GM21825 (cell line): ENCODE measurements around the gene FMNL2.
A peak's percentile ranks its signal among the peaks of the same experiment; 100 is the strongest.

Experiments
- ATAC-seq: cut with Tn5 transposase; IDR thresholded peaks from one replicate; pipeline ENCODE4 v1.9.1; 2021; ENCODE audit warnings: mild to moderate bottlenecking, moderate library complexity; ENCODE audit not compliant: unreplicated experiment

The FMNL2 gene

DNA sequence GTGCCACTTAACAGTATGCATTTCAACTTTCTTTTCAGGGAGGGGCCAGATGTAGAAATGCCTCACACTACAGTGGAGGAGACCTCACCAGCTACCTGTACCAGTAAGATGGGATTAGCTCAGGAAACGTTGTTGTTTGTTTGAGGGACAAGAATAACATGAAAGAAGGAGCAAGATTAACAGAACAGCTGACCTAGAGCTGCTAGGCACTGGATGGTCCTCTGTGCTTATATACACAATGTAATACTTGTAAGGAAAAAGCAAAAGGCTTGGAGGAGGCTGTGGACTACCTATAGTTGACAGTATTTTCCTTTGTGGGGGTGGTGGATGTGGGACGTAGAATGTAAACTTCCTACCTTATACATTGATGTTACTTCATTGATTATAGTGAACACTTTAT is 154.4 kb downstream of the FMNL2 start:
- ATAC-seq, result no peak

DNA sequence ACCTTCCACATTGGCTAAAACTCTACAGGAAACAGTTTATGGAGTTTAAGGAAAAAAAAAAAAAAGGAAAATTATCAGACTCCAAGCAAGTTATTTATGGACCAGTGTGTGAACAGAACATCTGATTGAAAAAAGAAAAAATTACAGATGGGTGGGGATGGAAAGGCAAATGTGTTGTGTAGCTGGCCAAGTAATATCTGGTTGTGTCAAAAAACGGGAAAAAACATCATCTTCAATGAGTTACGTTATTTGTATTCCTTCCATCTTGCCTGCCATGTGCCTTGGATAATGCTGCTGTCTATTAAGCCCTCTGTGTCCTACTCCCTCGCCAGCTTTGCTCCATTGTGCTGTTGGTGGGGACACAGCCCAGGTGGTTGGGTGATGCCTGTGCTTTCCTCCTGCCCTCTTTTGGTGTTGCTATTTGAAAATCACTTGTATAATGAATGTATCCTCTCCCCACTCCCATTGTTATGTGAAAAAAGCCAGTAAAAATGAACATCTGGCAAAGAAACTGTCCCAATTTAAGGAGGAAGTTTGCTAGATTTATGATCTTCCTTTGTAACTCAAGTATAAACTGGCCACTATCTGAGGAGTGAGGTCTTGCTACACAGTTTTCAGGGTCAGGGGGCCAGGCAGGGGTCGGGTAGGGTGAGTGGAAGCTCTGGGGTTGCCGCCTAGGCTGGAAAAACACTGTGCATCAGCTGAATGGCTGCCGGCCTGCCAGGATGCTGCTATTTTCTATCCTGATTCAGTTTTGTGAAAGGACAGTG is 155.9 kb downstream of the FMNL2 start:
- no peak for ATAC-seq

GRCh38 chr2:152492131-152492530 is 157.2 kb downstream of the FMNL2 start:
- ATAC-seq, result no peak

DNA sequence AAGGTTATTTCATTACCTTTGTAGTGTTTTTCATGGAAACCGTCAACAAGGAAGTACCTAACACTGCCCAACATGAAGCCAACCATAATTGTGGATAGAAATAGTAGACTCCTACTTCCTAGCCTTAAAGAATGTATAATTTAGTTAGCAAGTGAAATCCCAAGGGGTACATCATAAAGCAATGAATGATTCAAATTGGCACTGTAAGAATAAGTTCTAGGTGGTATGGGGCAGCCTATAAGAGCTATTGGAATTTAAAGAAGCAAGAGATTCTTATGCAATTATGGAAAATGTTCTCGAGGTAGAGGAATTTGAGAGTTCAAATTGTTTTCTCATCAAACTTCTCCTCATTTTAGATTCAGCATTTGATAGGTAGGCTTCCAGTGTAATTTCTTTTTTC is 157.9 kb downstream of the FMNL2 start:
- no peak for ATAC-seq

DNA sequence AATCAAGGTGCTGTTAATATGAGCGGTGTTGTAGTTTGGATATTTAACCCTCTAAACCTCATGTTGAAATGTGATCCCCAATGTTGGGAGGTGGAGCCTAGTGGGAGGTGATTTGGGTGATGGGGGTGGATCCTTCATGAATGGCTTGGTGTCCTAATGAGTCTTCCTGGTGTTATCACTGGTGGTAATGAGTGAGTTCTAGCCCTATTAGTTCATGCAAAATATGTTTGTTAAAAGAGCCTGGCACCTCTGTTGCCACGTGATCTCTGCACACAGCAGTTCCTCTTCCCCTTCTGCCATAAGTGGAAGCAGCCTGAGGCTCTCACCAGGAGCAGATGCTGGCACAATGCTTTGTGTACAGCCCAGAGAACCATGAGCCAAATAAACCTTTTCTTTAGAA is 158.4 kb downstream of the FMNL2 start:
- no peak for ATAC-seq

DNA sequence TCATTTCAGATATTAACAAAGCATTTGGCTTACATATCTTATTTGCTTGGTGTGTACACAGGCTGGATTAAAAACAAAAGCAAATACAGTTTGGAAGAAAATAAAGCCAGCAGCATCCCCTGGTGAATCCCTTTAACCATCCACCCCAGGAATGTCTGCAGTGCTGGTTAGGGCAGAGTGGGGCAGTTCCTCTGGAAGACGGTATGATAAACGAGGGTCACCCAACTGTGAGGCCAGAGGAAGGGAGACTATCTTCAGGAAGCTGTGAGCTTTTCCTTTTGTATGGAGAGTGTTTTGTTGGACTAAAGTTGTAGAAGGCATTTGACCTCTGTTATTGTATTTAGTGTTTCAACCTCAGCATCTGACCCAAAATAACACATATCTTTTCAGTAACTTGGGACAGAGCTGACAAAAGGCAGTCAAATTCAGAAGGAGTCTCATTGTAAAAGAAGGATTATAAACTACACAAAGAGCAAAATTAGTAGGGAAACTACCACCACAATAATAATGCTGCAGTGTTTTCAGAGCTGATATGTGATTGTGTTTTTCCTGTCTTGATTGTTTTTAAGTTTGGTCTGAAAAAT is 159.1 kb downstream of the FMNL2 start:
- ATAC-seq, result no peak

- ATAC-seq, result no peak
Observed at GRCh38 chr2:152496371-152496770, 161.4 kb downstream of the FMNL2 start.

DNA sequence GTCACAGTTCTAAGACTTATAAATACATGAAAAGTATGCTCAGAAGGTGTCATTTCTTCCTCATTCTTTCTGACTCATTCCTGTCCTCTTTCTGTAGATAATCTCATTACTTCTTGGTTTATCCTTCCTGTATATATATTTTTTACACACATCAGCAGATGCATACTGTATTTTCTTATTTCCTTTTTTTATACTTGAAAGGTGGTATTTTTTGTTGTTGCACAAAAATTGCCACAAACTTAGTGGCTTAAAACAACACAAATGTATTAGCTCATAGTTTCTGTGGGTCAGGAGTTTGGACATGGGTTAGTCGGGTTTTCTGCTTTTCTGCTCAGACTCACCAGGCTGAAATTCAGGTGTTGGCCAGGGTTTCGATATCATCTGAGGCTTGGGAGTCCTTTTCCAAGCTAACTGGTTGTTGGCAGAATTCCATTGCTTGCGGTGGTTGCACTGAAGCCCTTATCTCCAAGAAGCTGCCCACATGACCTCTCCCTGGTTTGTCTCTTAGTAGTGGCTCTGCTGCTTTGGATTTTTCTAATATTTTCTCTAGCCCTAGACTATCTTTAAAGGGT is 162.6 kb downstream of the FMNL2 start:
- ATAC-seq, result peak; percentile 59

DNA sequence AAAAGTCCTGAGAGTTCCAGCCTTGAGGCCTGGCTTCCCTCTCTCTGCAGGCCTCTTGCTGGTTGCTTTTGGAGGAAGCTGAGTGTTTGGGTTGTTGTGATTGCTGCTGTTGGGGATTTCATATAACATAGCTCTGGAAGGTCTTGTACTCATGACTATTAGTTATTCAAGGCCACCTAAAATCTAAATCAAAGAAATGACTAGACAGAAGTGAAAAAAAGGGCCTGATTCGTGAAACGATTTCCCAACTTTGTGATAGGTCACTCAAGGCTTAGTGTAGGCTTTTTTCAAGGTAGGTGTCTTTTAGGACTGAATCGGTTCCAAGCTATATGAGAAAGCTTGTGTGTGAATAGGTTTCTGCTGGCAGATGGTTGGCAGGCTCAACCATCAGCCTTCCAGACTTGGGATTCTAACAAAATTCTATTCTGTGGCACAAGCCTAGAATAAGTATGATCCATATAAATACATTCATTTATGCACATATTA is 164.4 kb downstream of the FMNL2 start:
- no peak for ATAC-seq

DNA sequence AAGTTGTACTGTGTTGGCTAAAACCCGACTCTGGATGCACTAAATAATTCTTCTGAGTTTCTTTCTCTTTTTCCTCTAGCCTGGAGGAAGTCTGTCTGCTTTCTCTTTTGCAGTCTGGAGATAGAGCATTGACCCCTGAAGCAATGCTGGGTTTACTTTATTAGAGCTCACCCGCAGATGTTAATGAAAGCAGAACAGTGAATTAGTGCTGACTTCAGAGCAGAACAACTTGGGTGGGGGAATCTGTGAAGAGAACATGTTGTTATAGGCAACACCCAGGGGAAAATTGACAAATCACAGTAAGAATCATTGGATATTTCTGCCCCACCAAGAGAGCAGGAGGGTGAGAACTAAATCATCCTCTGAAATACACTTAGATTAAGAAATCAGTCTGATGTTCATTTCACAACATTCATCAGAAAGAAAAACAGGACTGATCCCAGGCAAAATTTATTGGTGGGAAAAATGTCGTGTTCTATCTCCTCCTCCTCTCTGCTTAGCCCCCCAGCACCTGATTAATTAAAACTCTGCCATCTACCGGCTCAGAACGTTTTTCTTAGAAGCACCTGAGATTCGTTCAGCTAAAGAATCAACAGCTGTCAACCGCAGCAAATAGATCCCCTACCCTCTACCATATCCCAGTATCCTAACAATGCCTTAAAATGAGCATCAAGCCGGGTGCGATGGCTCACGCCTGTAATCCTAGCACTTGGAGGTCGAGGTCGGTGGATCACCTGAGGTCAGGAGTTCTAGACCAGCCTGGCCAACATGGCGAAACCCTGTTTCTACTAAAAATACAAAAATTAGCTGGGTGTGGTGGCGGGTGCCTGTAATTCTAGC is 165.1 kb downstream of the FMNL2 start:
- no peak for ATAC-seq

DNA sequence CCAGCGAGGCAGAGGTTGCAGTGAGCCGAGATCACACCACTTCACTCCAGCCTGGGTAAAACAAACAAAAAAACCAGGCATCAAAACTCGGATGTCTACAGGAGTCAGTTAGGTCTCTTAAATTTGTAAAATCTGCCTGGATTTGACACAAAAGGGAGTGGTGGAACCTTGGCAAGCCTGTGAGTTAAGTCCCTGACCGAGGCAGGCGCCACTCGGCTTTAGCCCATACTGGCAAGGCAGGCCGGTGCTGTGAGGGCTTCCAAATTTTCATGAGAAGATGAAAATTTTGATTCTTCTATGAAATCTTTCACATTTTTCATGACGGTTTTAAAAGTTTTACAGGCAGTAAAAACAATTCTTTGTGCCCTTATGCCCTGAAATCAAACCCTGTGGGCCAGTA is 165.8 kb downstream of the FMNL2 start:
- no peak for ATAC-seq

DNA sequence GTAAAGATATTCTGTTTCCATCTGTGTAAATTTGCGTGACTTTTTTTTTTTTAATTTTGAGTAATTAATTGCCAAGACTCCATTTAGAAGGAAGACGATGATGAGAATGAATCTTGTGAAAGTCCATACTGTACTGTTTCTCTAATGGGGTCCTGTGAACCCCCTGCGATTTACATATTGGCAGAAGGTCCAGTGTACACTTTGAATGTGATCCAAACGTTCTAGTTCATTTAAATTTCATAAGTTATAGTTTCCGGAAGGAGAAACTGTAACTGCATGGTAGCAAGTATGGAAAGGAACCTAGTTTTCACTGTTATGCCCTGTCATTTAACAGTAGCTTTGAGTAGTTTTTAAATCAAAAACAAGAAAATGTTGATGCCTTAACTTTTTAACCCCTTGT is 166.7 kb downstream of the FMNL2 start:
- ATAC-seq, result no peak

DNA sequence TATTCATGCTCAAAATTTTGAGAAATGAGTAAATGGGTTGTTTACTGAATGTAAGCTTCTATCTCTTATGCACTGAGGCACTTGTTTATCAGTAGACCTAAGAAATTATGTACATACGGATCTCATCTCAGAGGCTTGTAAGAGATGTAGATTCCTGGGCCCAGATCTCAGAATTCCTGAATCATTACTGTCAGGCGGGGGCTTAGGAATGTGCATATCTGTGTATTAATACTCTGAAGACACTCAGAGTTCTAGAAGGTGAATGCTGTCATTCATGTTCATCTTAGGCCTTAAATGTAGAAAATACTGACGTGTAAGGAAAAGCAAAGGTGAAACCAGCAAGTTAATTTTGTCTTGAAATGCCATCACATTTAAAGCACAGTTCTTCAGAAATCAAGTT is 169.6 kb downstream of the FMNL2 start:
- ATAC-seq, result no peak

DNA sequence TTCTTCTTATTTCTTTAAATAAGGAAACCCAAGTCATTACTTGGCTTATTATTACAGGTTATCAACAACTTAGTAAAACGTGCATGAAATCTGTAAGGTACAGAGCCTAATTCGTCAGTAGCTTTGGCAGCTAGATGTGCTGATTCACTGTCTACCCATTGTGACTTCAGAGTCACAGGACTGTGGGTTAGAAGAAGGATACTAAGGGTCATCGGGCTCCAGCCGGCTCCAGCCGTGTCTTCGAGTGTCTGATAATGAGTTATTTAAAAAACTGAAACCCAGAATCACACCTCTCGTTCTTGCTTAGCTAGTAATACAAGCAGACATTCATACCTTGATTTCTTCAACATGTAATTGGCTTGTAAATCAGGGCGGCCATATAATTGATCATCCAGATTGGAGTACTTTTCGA is 170.5 kb downstream of the FMNL2 start:
- no peak for ATAC-seq

- ATAC-seq, result peak; percentile 60
Observed at GRCh38 chr2:152506843-152507242, 171.9 kb downstream of the FMNL2 start.

DNA sequence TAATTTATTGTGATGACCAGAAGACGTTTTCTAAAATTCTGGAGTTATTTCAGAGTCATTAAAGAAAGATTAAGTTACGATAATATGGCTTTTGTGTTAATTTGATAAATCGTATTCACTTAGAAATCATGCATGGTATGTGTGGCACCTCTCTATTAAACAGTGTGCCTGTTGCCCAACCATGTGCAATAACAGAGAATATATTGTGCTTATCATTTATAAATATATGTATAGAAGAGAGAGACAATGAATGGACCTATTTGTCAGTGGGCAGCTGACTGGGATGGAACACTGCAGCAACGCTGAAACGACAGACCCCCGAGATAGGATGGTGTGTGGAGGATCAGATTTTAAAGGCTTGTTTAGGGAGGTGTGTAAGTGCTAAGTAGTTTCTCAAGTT is 172.9 kb downstream of the FMNL2 start:
- ATAC-seq, result no peak

- no peak for ATAC-seq
Observed at GRCh38 chr2:152508446-152508845, 173.5 kb downstream of the FMNL2 start.

GRCh38 chr2:152509772-152510491 is 175.0 kb downstream of the FMNL2 start:
- no peak for ATAC-seq

DNA sequence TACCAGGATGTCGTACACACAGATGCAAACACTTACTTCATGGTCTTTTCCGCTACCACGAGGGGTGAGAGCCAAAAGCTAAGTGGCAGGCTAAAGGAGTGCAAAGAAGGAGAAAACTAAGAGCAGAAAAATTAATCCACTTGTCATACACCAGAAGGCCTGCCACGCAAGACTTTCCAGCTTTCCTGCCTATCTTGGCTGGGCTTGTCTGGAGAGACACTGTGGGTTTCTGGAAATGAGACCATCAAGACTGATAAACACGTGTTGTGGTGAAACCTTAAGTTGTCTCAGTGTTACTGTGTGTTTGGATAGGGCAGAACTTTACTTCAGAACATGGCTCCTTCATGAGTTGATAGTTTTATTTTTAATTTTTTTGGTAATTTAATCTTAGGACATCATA is 175.6 kb downstream of the FMNL2 start:
- ATAC-seq, result no peak

DNA sequence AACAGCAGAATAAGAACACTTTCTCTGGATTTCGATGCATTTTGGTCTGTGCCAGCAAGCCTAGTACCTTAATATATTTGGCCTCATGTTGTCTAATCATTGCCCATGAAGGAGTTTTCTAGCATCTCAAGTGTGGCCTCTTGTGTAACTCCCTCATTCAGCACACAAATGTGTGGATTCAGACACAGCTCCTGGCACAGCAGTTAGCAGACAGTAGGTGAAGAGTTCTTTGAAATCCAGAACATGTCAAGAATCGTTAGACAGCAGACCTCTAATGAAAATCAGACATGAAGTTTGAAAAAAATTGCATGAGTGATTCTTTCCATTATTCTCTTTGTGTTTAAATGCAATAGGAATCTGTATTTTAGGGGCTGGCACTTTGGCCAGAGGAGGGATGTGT is 177.0 kb downstream of the FMNL2 start:
- no peak for ATAC-seq

DNA sequence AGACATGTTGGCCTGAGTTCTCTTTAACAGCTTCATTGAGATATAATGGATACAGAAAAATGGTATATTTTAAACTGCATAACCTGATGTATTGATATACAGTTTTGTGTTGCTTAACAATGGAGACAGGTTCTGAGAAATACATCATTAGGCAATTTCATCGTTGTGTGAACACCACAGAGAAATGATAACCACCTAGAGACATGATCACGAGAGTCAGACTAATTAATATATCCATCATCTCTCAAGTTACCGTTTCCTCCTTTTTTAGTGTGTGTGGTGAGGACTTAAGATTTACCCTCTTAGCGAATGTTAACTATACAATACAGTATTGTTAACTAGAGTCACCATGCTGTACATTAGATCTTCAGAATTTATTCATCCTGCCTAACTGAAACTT is 178.1 kb downstream of the FMNL2 start:
- no peak for ATAC-seq
